Endodermal cell (in vitro differentiated cells): ENCODE results near the gene CCDC152. TPM values are rescaled to one million over a fixed set of nuclear protein-coding genes. Genes with fewer than 3 reads are reported as not detected.
"Not testable (repeated sequence)": the region's sequence is repeated elsewhere in the genome, so short reads cannot be mapped to it uniquely, and the experiment has no call there.

Experiments
- DNase-seq: peaks from one replicate; pipeline ENCODE4 v3.0.0-alpha.2; 2017
- H3K27ac ChIP-seq: 2 replicates; pipeline ENCODE4 v1.5.1; 2013; ENCODE audit warnings: mild to moderate bottlenecking, low read depth, low read length, moderate library complexity
- H3K27me3 ChIP-seq: 2 replicates; pipeline ENCODE4 v1.6.1; 2013; ENCODE audit warnings: mild to moderate bottlenecking, low read length, moderate library complexity; ENCODE audit not compliant: insufficient read depth, control insufficient read depth, poor library complexity, severe bottlenecking
- H3K36me3 ChIP-seq: 2 replicates; pipeline ENCODE4 v1.7.0; 2013; ENCODE audit warnings: mild to moderate bottlenecking, low read length, moderate library complexity; ENCODE audit not compliant: control insufficient read depth, insufficient read depth
- H3K4me1 ChIP-seq: one replicate; pipeline ENCODE4 v1.7.0; 2013; ENCODE audit warnings: low read length; ENCODE audit not compliant: control insufficient read depth, insufficient read depth
- H3K4me3 ChIP-seq: 2 replicates; pipeline ENCODE4 v1.5.1; 2013; ENCODE audit warnings: mild to moderate bottlenecking, low read length, moderate library complexity
- H3K9ac ChIP-seq: 2 replicates; pipeline ENCODE4 v1.6.1; 2013; ENCODE audit warnings: mild to moderate bottlenecking, low read length, moderate library complexity; ENCODE audit not compliant: poor library complexity, severe bottlenecking; ENCODE audit errors: extremely low read depth
- H3K9me3 ChIP-seq: 2 replicates; pipeline ENCODE4 v1.6.1; 2013; ENCODE audit warnings: mild to moderate bottlenecking, low read length, moderate library complexity; ENCODE audit not compliant: control insufficient read depth
- H3K27ac Mint-ChIP-seq: 2 replicates; pipeline ENCODE4 v1.8.0; 2020; ENCODE audit warnings: mixed read lengths
- H3K27me3 Mint-ChIP-seq: 2 replicates; pipeline ENCODE4 v1.8.0; 2021; ENCODE audit warnings: mild to moderate bottlenecking, mixed read lengths; ENCODE audit not compliant: insufficient read depth
- H3K36me3 Mint-ChIP-seq: 2 replicates; pipeline ENCODE4 v1.8.0; 2020; ENCODE audit warnings: low read depth, mixed read lengths
- H3K4me1 Mint-ChIP-seq: 2 replicates; pipeline ENCODE4 v1.8.0; 2020; ENCODE audit warnings: mixed read lengths
- H3K4me3 Mint-ChIP-seq: 2 replicates; pipeline ENCODE4 v1.8.0; 2020; ENCODE audit warnings: mild to moderate bottlenecking, moderate library complexity, mixed read lengths
- H3K9me3 Mint-ChIP-seq: 2 replicates; pipeline ENCODE4 v1.8.0; 2020; ENCODE audit warnings: mild to moderate bottlenecking, mixed read lengths
- WGBS, 2 experiments: methylation state at CpG; one replicate each; pipeline versions ENCODE4 v1.1.5 to v1.1.7; 2013; ENCODE audit warnings: missing lambda C conversion rate in 2 of 2, mixed read lengths in 1 of 2; ENCODE audit not compliant: insufficient coverage in 1 of 2, insufficient read length in 1 of 2; 5-methylcytosine and 5-hydroxymethylcytosine counted together
- total RNA-seq, 2 donors: library from RNA; stranded (reverse); fragmentation: NEBNext Ultra II Directional in 1 of 2; extraction: Animal tissue kit (Norgen Biotek cat#: 25700) in 1 of 2; gene quantifications; 2 replicates in 1 of 2; 3 replicates in 1 of 2; pipeline ENCODE4 v1.2.1, GENCODE V29; 2021
- TF ChIP-seq, protein P1 (sequence below): fragments of 200-600 bp; sonication (generic); conservative IDR thresholded peaks from 2 replicates; pipeline ENCODE4 v1.5.0; 2021; ENCODE audit warnings: antibody characterized with exemption, mild to moderate bottlenecking

Gene CCDC152
- total RNA-seq, 2 donors from 2014 or later: 4.7 to 13.9 TPM

DNA sequence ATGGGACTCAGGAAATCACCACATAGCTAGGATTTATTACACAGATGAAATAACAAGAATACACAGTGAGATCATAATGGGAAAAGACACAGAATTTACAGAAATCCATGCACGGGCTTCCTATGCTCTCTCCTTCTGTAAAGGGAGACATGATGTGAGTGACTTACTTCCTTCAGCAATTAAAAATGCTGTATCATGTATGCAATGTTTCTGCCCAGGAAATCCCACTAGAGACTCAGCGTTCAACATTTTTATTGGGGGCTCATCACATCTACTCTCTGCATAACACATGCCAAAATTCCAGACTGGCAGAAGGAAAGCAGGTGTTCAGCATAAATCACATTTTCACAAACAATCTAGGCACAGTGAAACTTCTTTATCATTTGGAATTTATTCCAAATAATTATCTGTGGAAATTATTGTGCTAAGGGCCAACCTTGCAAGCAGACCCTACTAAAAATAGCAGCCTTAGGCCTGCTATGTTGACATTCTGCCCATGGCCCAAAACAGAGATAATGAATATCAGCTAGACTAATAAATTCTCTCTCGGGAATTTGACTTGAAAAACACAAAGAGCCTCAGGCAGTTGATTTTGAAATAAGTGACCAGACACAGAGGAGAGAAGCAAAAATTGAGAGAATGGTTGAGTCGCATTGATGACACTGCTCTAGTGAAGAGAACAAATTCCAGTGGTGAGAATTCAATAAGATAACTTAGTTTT is 86.5 kb downstream of the CCDC152 start:
- Histone ChIP-seq H3K27ac (no peak overlapping the region), H3K4me3 (no peak overlapping the region), H3K36me3 (no peaks in the 10 kb centered on the region), H3K27me3 (no peaks in the 10 kb centered on the region), H3K9me3 (no peaks in the 10 kb centered on the region), H3K9ac (no peak overlapping the region), H3K4me1 (no peaks in the 10 kb centered on the region)
- no peaks in the 10 kb centered on the region for H3K27me3 Mint-ChIP-seq
- no peak overlapping the region for H3K27ac Mint-ChIP-seq
- 90 to 94% methylated on average over 4 of the region's 4 CpGs for WGBS, 2 experiments
- no peak overlapping the region for H3K4me3 Mint-ChIP-seq
- no peaks in the 10 kb centered on the region for H3K36me3 Mint-ChIP-seq
- TF ChIP-seq, protein P1, sequence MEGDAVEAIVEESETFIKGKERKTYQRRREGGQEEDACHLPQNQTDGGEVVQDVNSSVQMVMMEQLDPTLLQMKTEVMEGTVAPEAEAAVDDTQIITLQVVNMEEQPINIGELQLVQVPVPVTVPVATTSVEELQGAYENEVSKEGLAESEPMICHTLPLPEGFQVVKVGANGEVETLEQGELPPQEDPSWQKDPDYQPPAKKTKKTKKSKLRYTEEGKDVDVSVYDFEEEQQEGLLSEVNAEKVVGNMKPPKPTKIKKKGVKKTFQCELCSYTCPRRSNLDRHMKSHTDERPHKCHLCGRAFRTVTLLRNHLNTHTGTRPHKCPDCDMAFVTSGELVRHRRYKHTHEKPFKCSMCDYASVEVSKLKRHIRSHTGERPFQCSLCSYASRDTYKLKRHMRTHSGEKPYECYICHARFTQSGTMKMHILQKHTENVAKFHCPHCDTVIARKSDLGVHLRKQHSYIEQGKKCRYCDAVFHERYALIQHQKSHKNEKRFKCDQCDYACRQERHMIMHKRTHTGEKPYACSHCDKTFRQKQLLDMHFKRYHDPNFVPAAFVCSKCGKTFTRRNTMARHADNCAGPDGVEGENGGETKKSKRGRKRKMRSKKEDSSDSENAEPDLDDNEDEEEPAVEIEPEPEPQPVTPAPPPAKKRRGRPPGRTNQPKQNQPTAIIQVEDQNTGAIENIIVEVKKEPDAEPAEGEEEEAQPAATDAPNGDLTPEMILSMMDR: no peak
- no peaks in the 10 kb centered on the region for H3K4me1 Mint-ChIP-seq
- DNase-seq: no peak
- H3K9me3 Mint-ChIP-seq: no peaks in the 10 kb centered on the region

DNA sequence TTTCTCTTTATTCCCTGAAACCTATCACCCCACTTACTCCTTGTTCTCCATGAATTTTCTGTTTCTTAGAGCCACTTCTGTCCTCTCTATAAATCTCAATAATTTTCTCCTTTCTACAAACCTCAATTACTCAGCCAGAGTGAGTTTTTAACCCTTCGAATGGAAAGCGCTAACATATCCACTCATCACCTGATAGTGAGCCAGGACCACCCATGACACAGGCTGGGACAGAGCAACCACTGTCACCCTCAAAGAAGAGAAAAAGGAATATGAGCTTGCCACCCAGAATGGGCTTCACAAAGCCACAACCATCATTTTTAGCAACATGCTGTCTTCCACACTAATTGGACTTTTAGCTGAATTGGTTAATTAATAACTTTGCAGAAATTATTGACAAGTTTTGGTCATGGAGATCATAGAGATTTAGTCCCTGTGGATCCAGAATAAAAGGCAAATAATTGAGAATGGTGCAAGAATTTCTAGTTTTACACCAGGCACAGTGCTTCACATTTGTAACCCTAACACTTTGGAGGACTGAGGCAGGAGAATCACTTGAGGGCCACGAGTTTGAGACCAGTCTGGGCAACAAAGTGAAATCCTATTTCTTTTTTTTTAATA is 87.2 kb downstream of the CCDC152 start:
- H3K27me3 ChIP-seq: no peaks in the 10 kb centered on the region
- no peak overlapping the region for H3K27ac Mint-ChIP-seq
- no peak for DNase-seq
- no peaks in the 10 kb centered on the region for H3K4me1 Mint-ChIP-seq
- H3K27ac ChIP-seq: no peak overlapping the region
- TF ChIP-seq, protein P1: no peak
- H3K9ac ChIP-seq: no peak overlapping the region
- H3K27me3 Mint-ChIP-seq: no peaks in the 10 kb centered on the region
- H3K4me3 ChIP-seq: no peak overlapping the region
- H3K9me3 Mint-ChIP-seq: no peaks in the 10 kb centered on the region
- no peak overlapping the region for H3K4me3 Mint-ChIP-seq
- WGBS, 2 experiments: 95 to 100% methylated on average over 1 to 3 of the region's 3 CpGs
- no peaks in the 10 kb centered on the region for H3K36me3 ChIP-seq
- no peaks in the 10 kb centered on the region for H3K9me3 ChIP-seq
- H3K36me3 Mint-ChIP-seq: no peaks in the 10 kb centered on the region
- no peaks in the 10 kb centered on the region for H3K4me1 ChIP-seq

DNA sequence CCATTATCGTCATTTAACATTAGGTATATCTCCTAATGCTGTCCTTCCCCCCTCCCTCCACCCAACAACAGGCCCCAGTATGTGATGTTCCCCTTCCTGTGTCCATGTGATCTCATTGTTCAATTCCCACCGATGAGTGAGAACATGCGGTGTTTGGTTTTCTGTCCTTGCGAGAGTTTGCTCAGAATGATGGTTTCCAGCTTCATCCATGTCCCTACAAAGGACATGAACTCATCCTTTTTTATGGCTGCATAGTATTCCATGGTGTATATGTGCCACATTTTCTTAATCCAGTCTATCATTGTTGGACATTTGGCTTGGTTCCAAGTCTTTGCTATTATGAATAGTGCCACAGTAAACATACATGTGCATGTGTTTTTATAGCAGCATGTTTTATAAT is 87.8 kb downstream of the CCDC152 start:
- H3K27ac Mint-ChIP-seq, H3K9me3 ChIP-seq, H3K36me3 Mint-ChIP-seq, H3K9ac ChIP-seq, H3K4me3 ChIP-seq, H3K4me1 Mint-ChIP-seq, H3K27me3 Mint-ChIP-seq, H3K27ac ChIP-seq, H3K4me3 Mint-ChIP-seq, H3K27me3 ChIP-seq, H3K4me1 ChIP-seq, H3K36me3 ChIP-seq, DNase-seq, H3K9me3 Mint-ChIP-seq: not testable (repeated sequence)
- WGBS, 2 experiments: 70 to 92% methylated on average over 2 of the region's 4 CpGs
